Measurements from ENCODE around the gene RIT1. TPM values are rescaled to one million over a fixed set of nuclear protein-coding genes. Genes with fewer than 3 reads are reported as not detected.
A peak's percentile ranks its signal among the peaks of the same experiment; 100 is the strongest.

RIT1 gene
- total and polyA plus RNA-seq, 2 of the 8 experiments (the other 6 are each of a cell fraction or from before 2014, with no cell fraction given) = 25.3 to 26.8 TPM

DNA sequence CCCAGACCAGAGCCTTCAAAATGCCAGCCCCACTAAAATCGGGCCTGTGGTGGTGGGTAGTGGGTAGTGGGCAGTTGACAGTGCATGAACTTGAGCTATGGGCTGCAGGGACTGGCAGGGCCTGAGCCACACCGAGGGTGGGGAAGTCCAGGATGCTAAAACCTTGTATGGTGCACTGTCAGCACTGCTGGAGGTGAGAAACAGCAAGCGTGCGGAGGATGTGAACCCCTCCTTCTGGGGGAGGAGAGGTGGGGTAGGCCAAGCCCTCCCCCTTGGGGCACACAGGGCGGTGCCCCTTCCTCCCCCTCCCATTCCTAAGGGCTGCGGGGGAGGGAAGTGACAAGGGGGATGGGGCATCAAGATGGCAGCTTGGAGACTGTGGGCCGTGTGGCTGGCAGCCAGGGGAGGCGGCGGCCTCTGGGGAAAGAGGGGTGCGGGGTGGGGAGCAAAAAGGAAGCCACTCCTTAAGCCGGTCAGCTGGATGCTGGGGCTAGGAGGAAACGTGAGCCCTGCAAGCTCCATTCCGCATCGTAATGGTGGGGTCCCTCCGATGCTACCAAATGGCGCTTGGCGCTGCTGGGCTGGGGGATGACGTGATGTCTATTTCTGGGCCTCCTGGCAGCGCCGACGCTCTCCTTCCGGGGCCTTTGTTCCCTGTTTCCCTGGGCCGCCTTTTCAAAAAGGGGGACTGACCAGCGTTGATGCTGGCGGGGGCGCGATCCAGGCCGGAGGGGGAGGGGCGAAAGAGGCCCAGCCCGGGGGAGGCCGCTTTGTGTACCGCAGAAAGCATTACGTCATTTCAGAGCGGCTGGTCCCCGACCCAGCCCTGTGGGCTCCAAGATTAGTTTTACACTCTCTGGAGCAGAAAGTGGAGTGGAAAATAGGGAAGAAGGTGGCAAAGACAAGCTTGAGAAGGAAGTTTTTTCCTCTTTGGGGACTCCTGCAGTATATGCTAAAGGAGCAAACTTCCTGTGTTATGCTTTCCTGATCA is 51.0 kb downstream of the RIT1 start:
- H3K9me3 ChIP-seq (ENCODE audit: insufficient read depth in 2 of 2, low read depth in 1 of 2, low read length in 1 of 2) = no peaks in the 10 kb centered on the region
- peak overlapping the region; percentile 75 for H3K27ac ChIP-seq (ENCODE audit: low read depth, low read length)
- H4K91ac ChIP-seq (replicated peaks; ENCODE audit: insufficient read length, low read length) = peak overlapping the region; percentile 22
- H3K4ac ChIP-seq (replicated peaks; ENCODE audit: insufficient read length, low read depth, low read length) = no peak overlapping the region
- peak overlapping the region; percentile 56 to 81 for H3K4me2 ChIP-seq (ENCODE audit: insufficient read depth in 1 of 2, low read depth in 2 of 2, low read length in 2 of 2)
- peak overlapping the region; percentile 67; the same call in 1 of the 2 replicates for H3K18ac ChIP-seq (ENCODE audit: extremely low read depth, low read length)
- H3K4me3 ChIP-seq (ENCODE audit: extremely low read depth in 1 of 4, insufficient read depth in 2 of 4, low read depth in 3 of 4, low read length in 4 of 4) = peak overlapping the region; percentile 41 to 68 (median 47)
- ChIA-PET POLR2A (ENCODE audit: partially characterized antibody) (interaction anchor here (0.7 to 2.4 kb wide), 11 partner anchors 8 to 193 kb away, joined by 3 to 7 read pairs (median 4); partner anchors contain the start of gene UBQLN4), CTCF (ENCODE audit: partially characterized antibody) (no interaction called here)
- H2BK12ac ChIP-seq (ENCODE audit: low read depth, low read length) = peak overlapping the region; percentile 61; the same call in 1 of the 2 replicates
- peak overlapping the region; percentile 92; the same call in 1 of the 2 replicates for H4K8ac ChIP-seq (ENCODE audit: extremely low read depth, insufficient read depth, low read length)
- DNase-seq (ENCODE audit: low read depth in 1 of 2, low spot score in 2 of 2) (peak in 1 of 2 experiments; percentile 71), FAIRE-seq (no peak)
- H3K14ac ChIP-seq (ENCODE audit: insufficient read length) = no peak overlapping the region
- H3K79me1 ChIP-seq (ENCODE audit: low read depth, low read length) = peaks cover 3% of the 10 kb centered on the region; the same call in 1 of the 2 replicates
- H4K20me1 ChIP-seq (replicated peaks in 1 of 2; ENCODE audit: control insufficient read depth in 1 of 2, insufficient read depth in 2 of 2, low read length in 2 of 2) = peaks cover 0 to 2% of the 10 kb centered on the region in 2 experiments
- H2AK5ac ChIP-seq (ENCODE audit: low read depth, low read length) = no peak overlapping the region
- peak overlapping the region; percentile 63; the same call in 1 of the 2 replicates for H2BK5ac ChIP-seq (ENCODE audit: low read depth, low read length)
- peak overlapping the region; percentile 64 for H2AFZ ChIP-seq (ENCODE audit: low read length)
- H3K4me1 ChIP-seq (replicated peaks in 1 of 4; ENCODE audit: control insufficient read depth in 3 of 4, insufficient read depth in 4 of 4, low read length in 3 of 4) = peaks cover 0 to 6% (median 2%) of the 10 kb centered on the region in 4 experiments; a peak in 4 of 7 replicates
- H2BK120ac ChIP-seq (replicated peaks; ENCODE audit: low read depth, low read length) = no peak overlapping the region
- WGBS, 2 experiments (ENCODE audit: extremely low coverage in 1 of 2, insufficient coverage in 1 of 2, insufficient read length in 1 of 2, insufficient replicate concordance in 2 of 2, low coverage in 1 of 2, low lambda C conversion rate in 2 of 2, missing lambda C conversion rate in 1 of 2) = 5% methylated on average over 11 of the region's 35 CpGs; no CpG with 5 or more reads in 1 of the 2 experiments
- no peak overlapping the region for H2BK15ac ChIP-seq (ENCODE audit: low read length)
- H3K9ac ChIP-seq (replicated peaks in 1 of 4; ENCODE audit: extremely low read depth in 1 of 4, low read depth in 3 of 4, low read length in 3 of 4) = peak overlapping the region in 3 of 4 experiments; percentile 49 to 87 (median 85); a peak in 6 of 7 replicates
- peaks cover 0 to 16% of the 10 kb centered on the region in 2 experiments; a peak in 2 of 4 replicates for H3K79me2 ChIP-seq (ENCODE audit: control insufficient read depth in 1 of 2, insufficient read depth in 2 of 2, low read length in 2 of 2)
- H3K56ac ChIP-seq (replicated peaks; ENCODE audit: insufficient read length, low read depth, low read length) = no peak overlapping the region
- no peaks in the 10 kb centered on the region for H3K27me3 ChIP-seq (replicated peaks in 1 of 4; ENCODE audit: control insufficient read depth in 3 of 4, extremely low read depth in 1 of 4, insufficient read depth in 3 of 4, low read length in 3 of 4)
- 0 out of 2 replicates have a peak overlapping the region, but pooled peaks have one; percentile 10 for H2BK20ac ChIP-seq (ENCODE audit: low read length)
- H4K5ac ChIP-seq (ENCODE audit: insufficient read length, low read depth, low read length) = no peak overlapping the region
- H3K23ac ChIP-seq (ENCODE audit: insufficient read length) = no peak overlapping the region
- peaks cover 8% of the 10 kb centered on the region for H3K23me2 ChIP-seq (ENCODE audit: low read depth, low read length)
- H3K36me3 ChIP-seq (ENCODE audit: control insufficient read depth in 2 of 4, insufficient read depth in 4 of 4, low read length in 3 of 4) = no peaks in the 10 kb centered on the region
- TF ChIP-seq ASH2L (IDR thresholded peaks at IDR 0.05; ENCODE audit: low read length) = peak; percentile 95
- TF ChIP-seq TAF7 (optimal IDR thresholded peaks at IDR 0.05; ENCODE audit: borderline replicate concordance, low read depth, low read length) = peak; percentile 42
- peak; percentile 74 for TF ChIP-seq JUN (IDR thresholded peaks at IDR 0.05; ENCODE audit: low read depth, low read length)
- TF ChIP-seq NRF1 (IDR thresholded peaks at IDR 0.05; ENCODE audit: low read depth, low read length) = no peak
- TF ChIP-seq, protein P1, sequence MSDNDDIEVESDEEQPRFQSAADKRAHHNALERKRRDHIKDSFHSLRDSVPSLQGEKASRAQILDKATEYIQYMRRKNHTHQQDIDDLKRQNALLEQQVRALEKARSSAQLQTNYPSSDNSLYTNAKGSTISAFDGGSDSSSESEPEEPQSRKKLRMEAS (IDR thresholded peaks at IDR 0.05) = peak; percentile 30; the same call in 1 of the 2 replicates
- peak; percentile 76 for TF ChIP-seq KDM4A (IDR thresholded peaks at IDR 0.05; ENCODE audit: low read depth, low read length, severe bottlenecking)
- peak; percentile 61 to 84 for TF ChIP-seq POLR2A (IDR thresholded peaks at IDR 0.05; ENCODE audit: control extremely low read depth in 1 of 2, low read depth in 2 of 2, low read length in 2 of 2)
- no peak for TF ChIP-seq SP2 (IDR thresholded peaks at IDR 0.05; ENCODE audit: low read length)
- TF ChIP-seq, protein P2, sequence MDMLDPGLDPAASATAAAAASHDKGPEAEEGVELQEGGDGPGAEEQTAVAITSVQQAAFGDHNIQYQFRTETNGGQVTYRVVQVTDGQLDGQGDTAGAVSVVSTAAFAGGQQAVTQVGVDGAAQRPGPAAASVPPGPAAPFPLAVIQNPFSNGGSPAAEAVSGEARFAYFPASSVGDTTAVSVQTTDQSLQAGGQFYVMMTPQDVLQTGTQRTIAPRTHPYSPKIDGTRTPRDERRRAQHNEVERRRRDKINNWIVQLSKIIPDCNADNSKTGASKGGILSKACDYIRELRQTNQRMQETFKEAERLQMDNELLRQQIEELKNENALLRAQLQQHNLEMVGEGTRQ (IDR thresholded peaks at IDR 0.05; ENCODE audit: low read length) = 0 out of 2 replicates have a peak, but pooled peaks have one; percentile 11
